Esophagus muscularis mucosa (tissue), 4 donors: ENCODE results near the gene GTF2H1. TPM values are rescaled to one million over a fixed set of nuclear protein-coding genes. Genes with fewer than 3 reads are reported as not detected.

ENCODE experiments used
- DNase-seq: peaks from one replicate; pipeline ENCODE4 v3.0.0-alpha.2; 2017; ENCODE audit errors: extremely low spot score
- H3K27ac ChIP-seq, 4 donors: fragments of 200-600 bp; sonication (generic); replicated peaks in 1 of 4; 1 replicate in 3 of 4; 2 replicates in 1 of 4; pipeline ENCODE4 v1.5.1; 2016 to 2019; ENCODE audit warnings: mild to moderate bottlenecking in 1 of 4
- H3K27me3 ChIP-seq, 4 donors: fragments of 200-600 bp; sonication (generic); one replicate each; pipeline versions ENCODE4 v1.5.1 to v1.6.0; 2016 to 2019
- H3K36me3 ChIP-seq, 4 donors: fragments of 200-600 bp; sonication (generic); one replicate each; pipeline ENCODE4 v1.5.1; 2016 to 2019
- H3K4me1 ChIP-seq, 4 donors: fragments of 200-600 bp; sonication (generic); one replicate each; pipeline ENCODE4 v1.5.1; 2016 to 2019
- H3K4me3 ChIP-seq, 4 donors: fragments of 200-600 bp; sonication (generic); 1 replicate in 2 of 4; 2 replicates in 2 of 4; pipeline ENCODE4 v1.5.1; 2016 to 2019; ENCODE audit warnings: mild to moderate bottlenecking in 4 of 4, moderate library complexity in 1 of 4
- H3K9me3 ChIP-seq, 4 donors: fragments of 200-600 bp; sonication (generic); 1 replicate in 3 of 4; 2 replicates in 1 of 4; pipeline ENCODE4 v1.5.1; 2016 to 2019
- EP300 ChIP-seq: sonication (generic); formaldehyde crosslinking; IDR thresholded peaks from one replicate; pipeline ENCODE4 v1.6.1; 2017; ENCODE audit warnings: antibody characterized with exemption
- POLR2A ChIP-seq: fragments of 450-650 bp; IDR thresholded peaks from one replicate; pipeline ENCODE4 v1.6.1; 2017; ENCODE audit warnings: antibody characterized with exemption, moderate library complexity, mild to moderate bottlenecking, low read depth
- POLR2AphosphoS5 ChIP-seq, 2 donors: sonication (generic); formaldehyde crosslinking; IDR thresholded peaks; one replicate each; pipeline ENCODE4 v1.6.1; 2017; ENCODE audit warnings: antibody characterized with exemption in 2 of 2
- WGBS: methylation state at CpG from one replicate; pipeline ENCODE4 v1.1.5; 2018; 5-methylcytosine and 5-hydroxymethylcytosine counted together
- intact Hi-C: fragments of 100-400 bp; cut with DNase I; formaldehyde crosslinking; loops from one replicate; pipeline ENCODE4 v1.15.1; 2023
- total RNA-seq, 4 donors: library from RNA; depleted of rRNA; stranded (reverse); fragments of >200 nt; gene quantifications; one replicate each; pipeline versions ENCODE4 v1.1.0 to v1.2.1, GENCODE V29; 2016
- TF ChIP-seq, protein P1 (sequence below), 3 experiments: fragments of 200-600 bp in 2 of 3; fragments of 450-650 bp in 1 of 3; sonication (generic) in 2 of 3; IDR thresholded peaks; one replicate each; pipeline ENCODE4 v1.5.1; 2017 to 2019; ENCODE audit warnings: antibody characterized with exemption in 3 of 3, mild to moderate bottlenecking in 2 of 3, moderate library complexity in 1 of 3

Gene GTF2H1
- total RNA-seq, 4 donors from 2014 or later, result 40.3 to 56.7 (median 48.3) TPM

- intact Hi-C loops, result loop anchor here (10.0 kb wide), 1 partner anchor 174 kb away; no protein-coding TSS in a partner anchor
- 100% methylated on average over 6 of the region's 6 CpGs for WGBS
- no peaks in the 10 kb centered on the region for H3K9me3 ChIP-seq
- H3K36me3 ChIP-seq, result peaks cover 28 to 83% (median 43%) of the 10 kb centered on the region in 4 donors
- DNase-seq, result no peak
- H3K4me3 ChIP-seq, result no peak overlapping the region
- TF ChIP-seq POLR2AphosphoS5 (IDR thresholded peaks at IDR 0.05) (no peak), EP300 (no peak), POLR2A (no peak)
- TF ChIP-seq, protein P1, sequence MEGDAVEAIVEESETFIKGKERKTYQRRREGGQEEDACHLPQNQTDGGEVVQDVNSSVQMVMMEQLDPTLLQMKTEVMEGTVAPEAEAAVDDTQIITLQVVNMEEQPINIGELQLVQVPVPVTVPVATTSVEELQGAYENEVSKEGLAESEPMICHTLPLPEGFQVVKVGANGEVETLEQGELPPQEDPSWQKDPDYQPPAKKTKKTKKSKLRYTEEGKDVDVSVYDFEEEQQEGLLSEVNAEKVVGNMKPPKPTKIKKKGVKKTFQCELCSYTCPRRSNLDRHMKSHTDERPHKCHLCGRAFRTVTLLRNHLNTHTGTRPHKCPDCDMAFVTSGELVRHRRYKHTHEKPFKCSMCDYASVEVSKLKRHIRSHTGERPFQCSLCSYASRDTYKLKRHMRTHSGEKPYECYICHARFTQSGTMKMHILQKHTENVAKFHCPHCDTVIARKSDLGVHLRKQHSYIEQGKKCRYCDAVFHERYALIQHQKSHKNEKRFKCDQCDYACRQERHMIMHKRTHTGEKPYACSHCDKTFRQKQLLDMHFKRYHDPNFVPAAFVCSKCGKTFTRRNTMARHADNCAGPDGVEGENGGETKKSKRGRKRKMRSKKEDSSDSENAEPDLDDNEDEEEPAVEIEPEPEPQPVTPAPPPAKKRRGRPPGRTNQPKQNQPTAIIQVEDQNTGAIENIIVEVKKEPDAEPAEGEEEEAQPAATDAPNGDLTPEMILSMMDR (IDR thresholded peaks at IDR 0.05), result no peak
- H3K27ac ChIP-seq, result no peak overlapping the region
- H3K27me3 ChIP-seq, result no peaks in the 10 kb centered on the region
- H3K4me1 ChIP-seq, result peaks cover 0 to 3% (median 0%) of the 10 kb centered on the region in 4 donors
These were observed 8.6 kb downstream of the GTF2H1 start for GRCh38 chr11:18330921-18331320.

DNA sequence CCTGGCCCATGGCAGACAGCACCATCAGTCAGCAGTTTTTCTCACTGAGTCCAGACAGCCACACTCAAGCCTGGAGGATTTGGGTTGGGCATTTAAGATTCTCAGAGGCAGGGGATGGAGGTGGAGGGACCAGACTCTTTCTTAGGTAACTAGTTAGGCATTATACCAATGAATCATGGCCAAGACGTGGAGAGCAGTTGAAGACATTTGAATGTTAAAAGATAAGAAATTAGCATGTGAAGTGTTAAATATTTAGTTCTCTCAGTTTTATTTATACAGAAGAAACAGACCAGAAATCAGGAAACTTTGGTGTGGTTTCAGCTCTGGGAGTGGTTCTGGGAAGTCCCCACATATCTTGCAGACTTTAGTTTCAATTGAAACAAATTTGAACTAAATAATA lies 9.9 kb downstream of the GTF2H1 start:
- intact Hi-C loops, result loop anchor here (10.0 kb wide), 1 partner anchor 172 kb away; no protein-coding TSS in a partner anchor
- TF ChIP-seq POLR2AphosphoS5 (IDR thresholded peaks at IDR 0.05), result no peak
- TF ChIP-seq, protein P1 (IDR thresholded peaks at IDR 0.05), result no peak
- no peak for TF ChIP-seq EP300
- TF ChIP-seq POLR2A, result no peak
- Histone ChIP-seq H3K27ac (no peak overlapping the region), H3K4me1 (peaks cover 0 to 3% (median 0%) of the 10 kb centered on the region in 4 donors), H3K36me3 (peaks cover 41 to 84% (median 53%) of the 10 kb centered on the region in 4 donors), H3K27me3 (no peaks in the 10 kb centered on the region), H3K9me3 (no peaks in the 10 kb centered on the region), H3K4me3 (no peak overlapping the region)
- DNase-seq, result no peak
- WGBS, result 95% methylated on average over 1 of the region's 1 CpG

DNA sequence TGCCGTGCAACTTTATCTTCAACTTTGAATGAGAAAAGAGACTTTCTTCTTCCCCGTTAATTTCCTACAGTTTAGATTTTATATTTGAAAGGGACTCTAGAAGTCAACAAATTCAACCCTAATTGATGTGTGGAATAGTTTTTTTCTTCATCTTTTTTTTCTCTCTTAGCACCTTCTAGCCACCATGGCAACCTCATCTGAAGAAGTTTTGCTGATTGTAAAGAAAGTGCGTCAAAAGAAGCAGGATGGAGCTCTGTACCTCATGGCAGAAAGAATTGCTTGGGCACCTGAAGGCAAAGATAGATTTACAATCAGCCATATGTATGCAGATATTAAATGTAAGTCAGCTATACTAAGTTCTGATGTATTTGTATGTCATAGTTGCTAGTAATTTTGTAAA lies 10.5 kb downstream of the GTF2H1 start:
- TF ChIP-seq POLR2A, result no peak
- no peak for TF ChIP-seq EP300
- TF ChIP-seq, protein P1 (IDR thresholded peaks at IDR 0.05), result no peak
- TF ChIP-seq POLR2AphosphoS5 (IDR thresholded peaks at IDR 0.05), result no peak
- Histone ChIP-seq H3K4me1 (peaks cover 0 to 3% (median 0%) of the 10 kb centered on the region in 4 donors), H3K27ac (no peak overlapping the region), H3K27me3 (no peaks in the 10 kb centered on the region), H3K4me3 (no peak overlapping the region), H3K9me3 (no peaks in the 10 kb centered on the region), H3K36me3 (peaks cover 42 to 84% (median 59%) of the 10 kb centered on the region in 4 donors)
- no peak for DNase-seq
- intact Hi-C loops, result loop anchor here (10.0 kb wide), 1 partner anchor 172 kb away; no protein-coding TSS in a partner anchor
- 93% methylated on average over 3 of the region's 3 CpGs for WGBS

- no peak for TF ChIP-seq POLR2A
- TF ChIP-seq EP300, result no peak
- no peak for TF ChIP-seq POLR2AphosphoS5 (IDR thresholded peaks at IDR 0.05)
- TF ChIP-seq, protein P1 (IDR thresholded peaks at IDR 0.05), result no peak
These were observed 25.2 kb downstream of the GTF2H1 start for GRCh38 chr11:18347471-18348125.

GRCh38 chr11:18352581-18352980 lies 30.2 kb downstream of the GTF2H1 start:
- peaks cover 39 to 84% (median 64%) of the 10 kb centered on the region in 4 donors for H3K36me3 ChIP-seq
- 84% methylated on average over 3 of the region's 3 CpGs for WGBS

More at GRCh38 chr11:18347471-18348125, 25.2 kb downstream of the GTF2H1 start:
- DNase-seq, result no peak
- WGBS, result 86% methylated on average over 5 of the region's 5 CpGs
- H3K27me3 ChIP-seq, result no peaks in the 10 kb centered on the region
- no peaks in the 10 kb centered on the region for H3K4me1 ChIP-seq
- H3K9me3 ChIP-seq, result no peaks in the 10 kb centered on the region
- peaks cover 46 to 87% (median 68%) of the 10 kb centered on the region in 4 donors for H3K36me3 ChIP-seq
- intact Hi-C loops, result no loop called here
- H3K27ac ChIP-seq, result no peak overlapping the region
- no peak overlapping the region for H3K4me3 ChIP-seq

More at GRCh38 chr11:18352581-18352980, 30.2 kb downstream of the GTF2H1 start:
- no peak for DNase-seq
- Histone ChIP-seq H3K4me1 (no peaks in the 10 kb centered on the region), H3K27me3 (no peaks in the 10 kb centered on the region), H3K27ac (no peak overlapping the region), H3K4me3 (no peak overlapping the region), H3K9me3 (no peaks in the 10 kb centered on the region)
- TF ChIP-seq EP300, result no peak
- TF ChIP-seq POLR2AphosphoS5 (IDR thresholded peaks at IDR 0.05), result no peak
- no peak for TF ChIP-seq POLR2A
- TF ChIP-seq, protein P1 (IDR thresholded peaks at IDR 0.05), result no peak
- intact Hi-C loops, result no loop called here
